ENCODE data around the gene PITPNM3. TPM values are rescaled to one million over a fixed set of nuclear protein-coding genes. Genes with fewer than 3 reads are reported as not detected.

PITPNM3 gene
- total RNA-seq, 4 donors from 2014 or later: 23.3 to 87.7 (median 47.8) TPM

- TF ChIP-seq POLR2A (IDR thresholded peaks at IDR 0.05): no peak
- TF ChIP-seq, protein P1, sequence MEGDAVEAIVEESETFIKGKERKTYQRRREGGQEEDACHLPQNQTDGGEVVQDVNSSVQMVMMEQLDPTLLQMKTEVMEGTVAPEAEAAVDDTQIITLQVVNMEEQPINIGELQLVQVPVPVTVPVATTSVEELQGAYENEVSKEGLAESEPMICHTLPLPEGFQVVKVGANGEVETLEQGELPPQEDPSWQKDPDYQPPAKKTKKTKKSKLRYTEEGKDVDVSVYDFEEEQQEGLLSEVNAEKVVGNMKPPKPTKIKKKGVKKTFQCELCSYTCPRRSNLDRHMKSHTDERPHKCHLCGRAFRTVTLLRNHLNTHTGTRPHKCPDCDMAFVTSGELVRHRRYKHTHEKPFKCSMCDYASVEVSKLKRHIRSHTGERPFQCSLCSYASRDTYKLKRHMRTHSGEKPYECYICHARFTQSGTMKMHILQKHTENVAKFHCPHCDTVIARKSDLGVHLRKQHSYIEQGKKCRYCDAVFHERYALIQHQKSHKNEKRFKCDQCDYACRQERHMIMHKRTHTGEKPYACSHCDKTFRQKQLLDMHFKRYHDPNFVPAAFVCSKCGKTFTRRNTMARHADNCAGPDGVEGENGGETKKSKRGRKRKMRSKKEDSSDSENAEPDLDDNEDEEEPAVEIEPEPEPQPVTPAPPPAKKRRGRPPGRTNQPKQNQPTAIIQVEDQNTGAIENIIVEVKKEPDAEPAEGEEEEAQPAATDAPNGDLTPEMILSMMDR (IDR thresholded peaks at IDR 0.05): no peak
- TF ChIP-seq EP300 (IDR thresholded peaks at IDR 0.05): no peak
- no peak for TF ChIP-seq POLR2AphosphoS5 (IDR thresholded peaks at IDR 0.05)
- whole genome bisulfite sequencing, 2 donors (ENCODE audit: low coverage in 1 of 2): 80% methylated on average over 1 of the region's 8 CpGs; no CpG with 5 or more reads in 1 of the 2 donors
These were observed 16.6 kb upstream of the PITPNM3 start for GRCh38 chr17:6572972-6573370.

GRCh38 chr17:6571452-6571781 lies 15.1 kb upstream of the PITPNM3 start:
- H3K27ac ChIP-seq: peak overlapping the region in 3 of 4 donors; percentile 35 to 53 (median 53)
- TF ChIP-seq POLR2A (IDR thresholded peaks at IDR 0.05) (no peak), POLR2AphosphoS5 (IDR thresholded peaks at IDR 0.05) (no peak), EP300 (IDR thresholded peaks at IDR 0.05) (no peak)
- TF ChIP-seq, protein P1 (IDR thresholded peaks at IDR 0.05): no peak

More at GRCh38 chr17:6572972-6573370, 16.6 kb upstream of the PITPNM3 start:
- Histone ChIP-seq H3K4me1 (peaks cover 0 to 28% (median 5%) of the 10 kb centered on the region in 3 donors), H3K9me3 (no peaks in the 10 kb centered on the region), H3K4me3 (no peak overlapping the region), H3K36me3 (peaks cover 0 to 20% of the 10 kb centered on the region in 2 donors), H3K27me3 (no peaks in the 10 kb centered on the region), H3K27ac (no peak overlapping the region)
- ATAC-seq: no peak

GRCh38 chr17:6570731-6571451 lies 14.5 kb upstream of the PITPNM3 start:
- no peaks in the 10 kb centered on the region for H3K36me3 ChIP-seq
- ATAC-seq: peak; percentile 67
- TF ChIP-seq POLR2AphosphoS5 (IDR thresholded peaks at IDR 0.05): no peak
- TF ChIP-seq EP300 (IDR thresholded peaks at IDR 0.05): no peak
- TF ChIP-seq POLR2A (IDR thresholded peaks at IDR 0.05): no peak
- TF ChIP-seq, protein P1 (IDR thresholded peaks at IDR 0.05): no peak

More at GRCh38 chr17:6571452-6571781, 15.1 kb upstream of the PITPNM3 start:
- no peak overlapping the region for H3K4me3 ChIP-seq
- no peaks in the 10 kb centered on the region for H3K27me3 ChIP-seq
- H3K4me1 ChIP-seq: peaks cover 0 to 28% (median 5%) of the 10 kb centered on the region in 3 donors
- ATAC-seq: no peak
- WGBS, 2 donors (ENCODE audit: low coverage in 1 of 2): 30 to 47% methylated on average over 3 to 6 of the region's 7 CpGs
- peaks cover 0 to 4% of the 10 kb centered on the region in 2 donors for H3K36me3 ChIP-seq
- H3K9me3 ChIP-seq: no peaks in the 10 kb centered on the region

GRCh38 chr17:6569370-6570285 lies 13.3 kb upstream of the PITPNM3 start:
- Histone ChIP-seq H3K27ac (no peak overlapping the region), H3K27me3 (no peaks in the 10 kb centered on the region), H3K36me3 (no peaks in the 10 kb centered on the region), H3K4me3 (no peak overlapping the region), H3K9me3 (no peaks in the 10 kb centered on the region), H3K4me1 (peaks cover 0 to 16% (median 0%) of the 10 kb centered on the region in 3 donors)
- ATAC-seq: no peak
- WGBS, 2 donors (ENCODE audit: low coverage in 1 of 2): 52 to 71% methylated on average over 4 of the region's 10 CpGs
- no peak for TF ChIP-seq POLR2AphosphoS5 (IDR thresholded peaks at IDR 0.05)
- no peak for TF ChIP-seq POLR2A (IDR thresholded peaks at IDR 0.05)
- TF ChIP-seq, protein P1 (IDR thresholded peaks at IDR 0.05): no peak
- TF ChIP-seq EP300 (IDR thresholded peaks at IDR 0.05): no peak

More at GRCh38 chr17:6570731-6571451, 14.5 kb upstream of the PITPNM3 start:
- no peak overlapping the region for H3K4me3 ChIP-seq
- H3K9me3 ChIP-seq: no peaks in the 10 kb centered on the region
- WGBS, 2 donors (ENCODE audit: low coverage in 1 of 2): 32 to 65% methylated on average over 3 to 9 of the region's 18 CpGs
- peak overlapping the region in 3 of 4 donors; percentile 35 to 53 (median 53) for H3K27ac ChIP-seq
- peaks cover 0 to 28% (median 5%) of the 10 kb centered on the region in 3 donors for H3K4me1 ChIP-seq
- H3K27me3 ChIP-seq: no peaks in the 10 kb centered on the region

Data from gastroesophageal sphincter (tissue), 4 donors.